KOPT-K1 (cell line): Measurements from ENCODE around the gene UBL7.

ENCODE experiments used
- H3K27ac ChIP-seq: fragments of 200-600 bp; sonication (generic); 2 replicates; pipeline ENCODE4 v1.5.1; 2016; ENCODE audit warnings: antibody characterized with exemption, mild to moderate bottlenecking, low read depth, low read length; ENCODE audit not compliant: poor library complexity, severe bottlenecking
- H3K36me3 ChIP-seq: fragments of 200-600 bp; sonication (generic); 2 replicates; pipeline ENCODE4 v1.5.1; 2017; ENCODE audit warnings: antibody characterized with exemption, mild to moderate bottlenecking, low read length, moderate library complexity; ENCODE audit not compliant: insufficient read depth
- H3K9me3 ChIP-seq: fragments of 200-600 bp; sonication (generic); 2 replicates; pipeline ENCODE4 v1.5.1; 2017; ENCODE audit warnings: antibody characterized with exemption, low read length, mild to moderate bottlenecking; ENCODE audit not compliant: insufficient read depth, poor library complexity, severe bottlenecking

Gene UBL7

DNA sequence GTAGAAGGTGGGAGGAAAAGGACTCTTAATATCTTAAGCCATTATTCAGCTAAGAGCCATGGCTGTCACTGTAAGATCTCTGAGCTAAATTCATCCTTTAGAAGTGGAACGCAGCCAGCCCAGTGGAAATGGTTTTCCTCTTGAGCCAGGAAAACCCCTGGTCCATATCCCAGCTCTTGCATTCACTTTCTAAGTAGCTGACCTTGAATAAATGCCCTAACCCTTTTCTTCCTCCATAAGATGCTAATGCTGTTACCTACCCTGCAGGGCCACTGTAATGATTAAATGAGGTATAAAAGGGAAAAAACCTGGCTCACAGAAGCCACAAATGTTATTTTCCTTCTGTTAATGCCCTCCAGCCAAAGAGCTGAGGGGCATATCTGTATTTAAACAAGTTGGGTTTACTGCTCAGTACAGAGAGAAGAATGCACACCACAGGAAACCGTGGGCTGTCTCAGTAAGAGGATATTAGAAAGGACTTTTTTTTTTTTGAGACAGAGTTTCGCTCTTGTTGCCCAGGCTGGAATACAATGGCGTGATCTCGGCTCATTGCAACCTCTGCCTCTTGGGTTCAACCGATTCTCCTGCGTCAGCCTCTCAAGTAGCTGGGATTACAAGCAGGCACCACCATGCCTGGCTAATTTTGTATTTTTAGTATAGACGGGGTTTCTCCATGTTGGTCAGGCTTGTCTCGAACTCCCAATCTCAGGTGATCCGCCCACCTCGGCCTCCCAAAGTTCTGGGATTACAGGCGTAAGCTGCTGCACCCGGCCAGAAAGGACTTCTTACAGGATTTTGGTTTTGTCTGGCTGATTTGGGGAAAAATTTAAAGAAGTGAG, 6.8 kb downstream of the UBL7 start:
- peaks cover 69% of the 10 kb centered on the region for H3K36me3 ChIP-seq
- peak overlapping the region; percentile 47 for H3K27ac ChIP-seq

DNA sequence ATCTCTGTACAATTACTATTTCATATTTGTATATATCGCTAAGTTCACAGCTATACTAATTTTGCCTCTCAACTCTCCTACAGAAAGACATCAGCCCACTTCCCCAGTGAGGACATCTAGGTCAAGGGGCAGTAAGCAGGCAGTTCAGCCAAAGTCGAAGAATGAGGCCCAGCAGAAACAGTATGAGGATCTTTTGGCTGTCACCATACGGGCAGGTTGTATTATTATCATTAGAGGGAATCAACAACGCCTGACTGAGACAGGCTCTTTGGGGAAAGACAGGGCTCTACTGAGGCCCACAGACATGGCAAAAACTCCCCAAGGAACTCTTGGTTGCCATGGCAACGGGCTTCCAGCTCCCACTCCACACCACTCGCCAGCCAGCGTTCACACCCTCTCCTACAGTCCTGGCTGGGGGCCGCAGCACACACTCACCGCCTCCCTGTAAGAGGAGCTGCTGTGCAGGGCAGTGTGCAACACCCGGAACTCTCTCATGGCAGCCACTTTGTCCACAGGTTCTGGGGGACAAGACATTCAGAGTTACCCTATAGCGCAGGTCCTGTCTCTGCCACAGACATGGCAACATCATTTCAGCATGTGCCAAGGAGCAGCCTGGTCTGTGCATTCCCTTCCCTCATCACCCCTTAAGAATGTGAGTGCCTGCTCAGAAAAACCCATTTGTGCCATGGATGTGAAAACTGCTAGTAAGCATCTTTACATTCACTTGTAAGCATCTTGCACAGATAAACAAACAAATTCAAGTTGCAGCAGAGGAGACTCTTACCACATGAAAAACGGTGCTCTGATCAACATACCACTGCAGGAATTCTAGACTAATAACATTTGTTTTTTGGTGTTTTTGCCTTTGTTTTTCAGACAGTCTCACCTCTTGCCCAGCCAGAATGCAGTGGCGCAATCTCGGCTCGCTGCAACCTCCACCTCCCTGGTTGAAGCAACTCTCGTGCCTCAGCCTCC, 8.8 kb downstream of the UBL7 start:
- H3K36me3 ChIP-seq, result peaks cover 85% of the 10 kb centered on the region
- no peaks in the 10 kb centered on the region for H3K9me3 ChIP-seq
- H3K27ac ChIP-seq, result no peak overlapping the region

More for the DNA sequence above, 6.8 kb downstream of the UBL7 start:
- no peaks in the 10 kb centered on the region for H3K9me3 ChIP-seq

DNA sequence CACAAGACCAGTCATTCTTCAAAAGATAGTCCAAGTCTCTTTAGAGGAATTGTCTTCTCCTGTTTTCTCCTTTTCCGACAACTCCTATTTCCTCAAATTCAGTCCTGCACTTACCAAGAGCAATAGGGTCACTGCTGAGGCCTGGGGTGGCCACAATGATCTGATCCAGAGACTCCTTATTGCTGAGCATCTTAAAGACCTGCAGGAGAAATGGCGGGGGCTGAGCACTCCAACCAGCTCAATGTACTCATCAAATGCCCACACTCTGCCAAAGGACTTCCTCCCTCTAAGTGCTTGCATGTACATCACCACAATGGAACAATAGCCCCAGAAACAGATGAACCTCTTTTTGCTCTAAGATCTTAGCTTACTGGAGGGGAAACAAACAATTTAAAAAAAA, 9.6 kb downstream of the UBL7 start:
- no peaks in the 10 kb centered on the region for H3K9me3 ChIP-seq
- peaks cover 85% of the 10 kb centered on the region for H3K36me3 ChIP-seq
- no peak overlapping the region for H3K27ac ChIP-seq

DNA sequence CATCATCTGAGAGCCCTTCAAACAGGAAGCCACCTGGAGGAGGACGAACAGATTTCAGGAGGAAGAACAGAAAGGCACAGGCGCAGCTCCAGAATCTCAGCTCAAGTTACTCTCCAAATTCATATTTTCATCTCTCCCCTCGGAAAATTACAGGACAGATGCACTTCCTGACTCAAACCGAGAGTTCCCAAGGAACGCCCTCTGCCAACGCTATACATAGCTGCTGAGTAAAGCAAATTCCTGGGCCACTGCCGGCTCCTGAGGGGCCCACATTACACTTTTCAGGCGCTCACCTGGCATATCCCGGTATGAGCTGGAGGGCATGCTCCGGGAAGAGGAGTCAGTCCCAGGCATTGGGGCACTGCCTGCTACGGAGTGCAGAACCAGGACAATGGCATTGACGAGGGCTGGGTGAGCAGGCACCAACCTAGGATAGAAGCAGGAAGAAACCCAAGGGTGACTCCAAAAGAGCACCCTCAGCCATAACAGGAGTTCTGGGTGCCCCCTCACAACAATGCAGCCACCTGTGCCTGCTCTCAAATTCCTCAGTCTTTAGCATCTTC, 11.2 kb downstream of the UBL7 start:
- Histone ChIP-seq H3K27ac (no peak overlapping the region), H3K36me3 (peaks cover 88% of the 10 kb centered on the region), H3K9me3 (no peaks in the 10 kb centered on the region)

DNA sequence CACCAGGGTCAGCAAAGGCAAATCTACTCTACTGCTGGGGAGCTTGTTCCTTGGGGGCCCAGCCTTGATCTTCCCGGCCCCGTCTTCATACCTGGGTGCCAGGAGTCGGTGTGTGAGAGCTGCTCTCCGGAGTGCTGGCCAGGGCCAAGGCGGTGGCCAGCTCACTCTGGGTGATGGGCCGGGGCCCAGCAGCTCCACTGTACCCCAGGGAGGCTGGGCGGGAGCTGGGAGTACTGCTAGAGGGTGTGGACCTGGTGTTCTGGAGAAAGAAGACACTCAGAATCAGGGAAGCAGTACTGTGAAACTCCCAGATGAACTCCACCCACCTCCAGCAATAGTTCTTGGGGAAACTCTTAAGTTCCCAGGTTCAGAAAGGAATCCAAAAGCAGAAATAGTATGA, 11.9 kb downstream of the UBL7 start:
- Histone ChIP-seq H3K36me3 (peaks cover 89% of the 10 kb centered on the region), H3K9me3 (no peaks in the 10 kb centered on the region), H3K27ac (no peak overlapping the region)

DNA sequence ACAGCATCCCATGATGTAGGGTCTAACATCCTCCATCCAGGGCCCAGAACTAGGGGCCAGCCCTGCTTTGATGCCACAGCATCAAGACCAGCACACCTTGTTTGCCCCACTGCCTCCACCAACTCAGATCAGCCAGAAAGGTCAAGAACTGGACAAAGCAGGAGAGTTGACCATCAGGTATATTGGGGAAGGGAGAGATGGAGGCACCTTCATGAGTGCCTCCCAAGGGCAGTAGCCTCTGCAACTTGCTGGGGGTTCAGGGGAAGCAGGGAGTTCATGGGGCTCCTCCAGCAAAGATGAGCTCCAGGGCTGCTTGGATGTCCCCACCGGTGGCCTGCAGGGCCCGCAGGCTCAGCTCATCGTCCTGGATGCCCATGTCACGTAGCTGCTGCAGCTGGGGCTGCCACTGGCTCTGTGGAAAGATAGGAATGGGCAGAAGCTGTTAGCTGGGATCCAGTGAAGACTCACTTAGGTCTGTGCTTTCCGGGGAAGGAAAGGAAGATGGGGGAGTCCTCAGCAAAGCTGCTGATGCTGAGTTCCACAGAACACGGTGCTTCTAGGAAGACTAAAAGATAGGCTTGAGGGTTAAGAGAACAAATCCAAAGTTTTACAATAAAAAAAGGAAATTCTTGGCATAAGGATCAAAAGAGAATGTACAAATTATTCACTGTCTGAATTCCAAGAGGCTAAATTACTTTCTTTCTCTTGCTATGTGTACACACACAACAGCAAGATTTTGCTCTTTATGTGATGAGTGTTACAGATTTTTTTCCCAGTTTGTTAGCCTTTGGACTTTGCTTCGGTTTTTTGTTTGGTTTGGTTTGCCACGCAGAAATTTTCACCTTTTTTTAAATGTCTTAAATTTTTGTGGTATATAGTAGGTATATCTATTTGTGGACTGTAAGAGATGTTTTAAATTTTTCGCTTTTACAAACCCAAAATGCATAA, 14.9 kb downstream of the UBL7 start:
- Histone ChIP-seq H3K27ac (no peak overlapping the region), H3K36me3 (peaks cover 68% of the 10 kb centered on the region), H3K9me3 (no peaks in the 10 kb centered on the region)

DNA sequence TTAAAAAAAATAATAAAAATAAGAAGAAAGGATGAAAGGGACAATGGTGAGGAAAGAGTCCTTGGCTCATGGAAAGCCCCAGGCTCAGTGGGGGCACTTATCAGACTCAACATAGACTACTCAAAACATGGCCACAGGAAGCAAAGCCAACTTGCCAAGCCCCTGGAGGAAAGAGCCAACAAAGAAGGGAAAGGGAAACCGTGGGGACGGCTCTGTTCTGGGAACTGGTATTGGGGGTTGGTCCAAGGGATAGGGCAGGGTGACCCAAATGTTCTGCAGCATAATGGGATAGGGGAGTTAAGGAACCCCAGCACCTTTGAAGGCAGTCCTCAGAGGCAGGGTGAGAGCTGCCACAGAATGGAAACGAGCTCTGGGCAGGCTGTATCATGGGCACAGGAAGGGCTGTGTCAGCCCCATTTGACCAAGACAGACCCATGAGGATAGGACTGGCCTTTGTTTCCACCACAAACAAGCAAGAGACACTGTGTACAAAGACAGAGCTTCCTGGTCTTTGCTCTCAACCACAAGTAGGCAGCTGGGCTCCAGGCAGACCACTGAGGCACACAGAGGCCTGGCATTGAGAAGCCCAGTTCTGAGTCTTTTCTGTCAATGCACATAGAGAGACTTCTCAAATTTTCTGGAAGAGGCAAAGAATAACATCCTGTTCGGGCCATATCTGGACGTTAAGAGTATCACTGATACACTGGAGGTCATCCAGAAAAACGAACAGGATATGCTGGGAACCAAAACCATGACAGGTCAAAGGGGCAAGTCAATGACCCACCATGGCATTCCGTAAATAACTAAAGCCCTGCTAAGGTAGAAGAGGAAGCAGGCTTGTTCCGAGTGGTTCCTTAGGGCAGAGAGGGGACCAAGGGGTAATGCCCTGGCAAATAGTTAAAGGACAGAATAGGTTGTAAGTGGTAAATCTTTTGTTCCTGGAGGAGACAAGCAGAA, 16.6 kb downstream of the UBL7 start:
- peaks cover 51% of the 10 kb centered on the region for H3K36me3 ChIP-seq
- no peak overlapping the region for H3K27ac ChIP-seq
- H3K9me3 ChIP-seq, result no peaks in the 10 kb centered on the region

DNA sequence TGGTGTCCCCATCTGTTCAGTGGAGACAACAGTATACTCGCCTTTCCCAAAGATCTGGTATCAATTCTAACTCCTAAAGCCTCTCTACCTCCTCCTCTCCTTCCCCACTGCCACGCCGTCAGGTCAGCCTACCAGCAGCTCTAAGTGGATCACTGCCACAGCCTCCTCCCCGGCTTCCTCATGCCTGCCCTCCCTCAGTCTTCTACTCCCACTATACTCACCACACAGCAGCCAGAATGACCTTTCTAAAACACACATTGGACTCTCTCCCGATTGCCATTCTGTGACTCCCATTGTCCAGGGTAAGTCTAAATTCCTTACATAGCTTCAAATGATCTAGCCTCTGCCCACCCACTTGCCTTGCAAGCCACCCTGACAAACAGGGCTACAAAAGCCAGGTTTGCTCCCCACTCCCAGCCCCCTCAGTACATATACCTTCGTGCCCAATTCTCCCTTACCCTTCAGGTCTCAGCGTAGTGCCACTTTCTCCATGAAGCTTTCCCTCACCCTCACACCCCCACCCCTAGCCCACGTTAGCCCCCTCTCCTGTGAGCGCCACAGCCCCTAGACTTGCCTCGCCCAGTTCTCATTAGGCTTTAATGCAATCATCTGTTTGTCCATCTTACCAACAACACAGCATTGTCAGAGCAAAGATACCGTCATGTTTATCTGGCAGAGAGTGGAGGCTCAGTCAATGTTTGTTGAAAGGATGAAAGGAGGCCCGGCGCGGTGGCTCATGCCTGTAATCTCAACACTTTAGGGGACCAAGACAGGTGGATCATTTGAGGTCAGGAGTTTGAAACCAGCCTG, 17.7 kb downstream of the UBL7 start:
- Histone ChIP-seq H3K9me3 (no peaks in the 10 kb centered on the region), H3K27ac (no peak overlapping the region)

DNA sequence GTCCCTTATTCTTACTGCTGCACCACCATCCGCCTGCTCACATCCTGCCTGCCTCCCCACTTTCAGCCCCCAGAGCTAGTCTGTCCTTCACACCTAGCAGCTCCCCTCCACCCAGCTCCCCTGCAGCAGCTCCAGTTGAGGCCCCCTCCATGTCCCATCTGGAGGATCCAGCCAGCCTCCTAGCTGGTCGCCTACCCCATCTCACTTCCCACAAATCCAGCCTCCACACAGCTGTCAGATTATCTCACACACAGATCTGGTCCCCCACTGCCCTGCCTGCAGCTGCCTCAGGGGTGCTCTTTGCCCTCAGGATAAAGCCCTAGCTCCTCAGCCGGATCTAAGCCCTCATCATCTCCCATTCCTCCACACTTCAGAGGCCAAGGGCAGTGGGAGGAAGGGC, 18.4 kb downstream of the UBL7 start:
- Histone ChIP-seq H3K9me3 (no peaks in the 10 kb centered on the region), H3K36me3 (peaks cover 33% of the 10 kb centered on the region; the same call in 1 of the 2 replicates), H3K27ac (no peak overlapping the region)

More for the DNA sequence above, 17.7 kb downstream of the UBL7 start:
- H3K36me3 ChIP-seq, result peaks cover 40% of the 10 kb centered on the region

DNA sequence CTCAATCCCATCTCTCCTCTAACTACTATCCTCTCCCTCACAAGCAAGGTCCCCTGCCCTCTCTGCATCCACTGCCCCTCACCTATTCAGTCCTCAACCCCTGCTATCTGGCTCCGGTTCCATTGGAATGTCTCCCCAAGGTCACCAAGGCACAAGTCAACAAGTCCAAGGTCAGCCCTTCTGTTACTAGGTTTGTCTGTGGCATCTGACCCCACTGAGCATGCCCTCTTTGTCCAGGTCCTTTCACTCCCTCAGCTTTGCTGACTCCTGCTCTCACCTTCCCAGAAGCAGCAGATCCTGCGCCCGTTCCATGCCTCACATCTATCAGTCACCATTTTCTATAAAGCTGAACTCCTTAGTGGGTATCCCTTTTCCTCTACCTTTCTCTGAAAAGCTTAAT, 18.9 kb downstream of the UBL7 start:
- no peak overlapping the region for H3K27ac ChIP-seq
- no peaks in the 10 kb centered on the region for H3K9me3 ChIP-seq
- peaks cover 28% of the 10 kb centered on the region; the same call in 1 of the 2 replicates for H3K36me3 ChIP-seq

DNA sequence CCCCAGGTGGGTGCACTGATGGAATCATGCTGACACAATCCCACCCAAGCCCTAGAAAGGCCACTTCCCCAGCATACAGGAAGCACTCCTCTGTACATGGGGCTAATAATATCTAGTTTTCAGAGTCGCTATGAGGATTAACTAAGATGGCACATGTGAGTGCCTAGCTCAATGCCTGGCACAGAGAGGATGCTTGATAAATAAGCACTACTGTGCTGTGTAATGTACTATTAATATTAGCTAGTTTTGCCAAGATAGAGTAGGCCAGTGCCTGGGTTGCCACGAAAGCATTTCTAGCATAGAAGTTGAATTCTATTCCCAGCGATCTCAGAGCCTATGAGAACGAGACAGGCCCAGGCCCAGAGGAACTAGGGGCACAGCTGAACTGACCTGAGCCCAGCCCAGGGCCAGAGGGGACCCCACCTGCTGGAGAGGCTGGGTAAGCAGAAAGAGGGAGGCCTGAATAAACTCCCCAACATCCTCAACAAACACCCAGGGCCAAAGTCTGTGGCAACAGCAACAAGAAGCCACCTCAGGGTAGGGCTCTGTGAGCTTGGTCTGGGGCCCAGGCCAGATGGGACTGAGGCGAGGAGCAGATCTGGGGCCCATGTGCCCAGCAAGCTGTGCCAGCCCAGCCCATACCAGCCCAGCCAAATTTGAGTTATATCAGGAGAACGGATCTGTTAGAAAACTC, 19.6 kb downstream of the UBL7 start:
- Histone ChIP-seq H3K36me3 (peaks cover 22% of the 10 kb centered on the region; the same call in 1 of the 2 replicates), H3K9me3 (no peaks in the 10 kb centered on the region), H3K27ac (no peak overlapping the region)

DNA sequence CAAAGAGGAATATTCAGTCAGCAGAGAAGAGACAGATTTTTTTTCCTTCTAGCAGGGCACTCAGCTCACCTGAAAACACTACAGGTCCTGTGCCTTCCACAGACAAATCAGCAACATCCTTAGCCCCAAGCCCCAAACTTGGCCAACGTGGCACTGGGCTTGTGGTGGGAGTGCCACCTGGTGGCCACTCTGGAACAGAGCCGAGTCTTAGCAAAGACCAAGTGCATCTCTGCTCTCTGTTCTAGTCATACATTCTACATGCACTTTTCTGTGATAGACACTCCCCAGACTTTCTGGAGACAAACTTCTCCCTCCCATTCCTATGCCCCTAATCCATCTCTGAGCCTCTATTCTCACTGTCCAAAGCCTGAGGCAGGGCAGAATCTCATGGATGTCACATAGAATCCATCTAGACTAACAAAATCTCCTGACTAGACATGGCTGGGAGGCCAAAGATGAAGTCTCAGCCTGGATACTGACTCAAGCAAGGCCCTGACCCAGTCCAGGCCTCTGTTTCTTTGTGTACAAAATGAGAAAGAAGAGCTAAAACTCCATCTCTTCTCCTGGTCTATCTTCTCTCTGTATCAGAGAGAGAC, 22.1 kb downstream of the UBL7 start:
- Histone ChIP-seq H3K36me3 (no peaks in the 10 kb centered on the region), H3K9me3 (no peaks in the 10 kb centered on the region), H3K27ac (peak overlapping the region; percentile 21)
